Heart left ventricle (tissue), 13 donors: ENCODE measurements around the gene IGF1R.

Source experiments
- CTCF ChIP-seq, 12 donors: fragments of 200-600 bp; sonication (generic) in 4 of 12; IDR thresholded peaks; one replicate each; pipeline versions ENCODE4 v1.5.0 to v1.8.0; 2018 to 2022; ENCODE audit warnings: antibody characterized with exemption in 12 of 12, mild to moderate bottlenecking in 5 of 12
- POLR2A ChIP-seq, 2 donors: fragments of 450-650 bp; IDR thresholded peaks; one replicate each; pipeline ENCODE4 v1.6.1; 2017; ENCODE audit warnings: antibody characterized with exemption in 2 of 2, mild to moderate bottlenecking in 2 of 2, moderate library complexity in 2 of 2
- donor health status: ischemic (EF 13 %, LVEDD 7.1; RV severe dilation, severe dysfunction).
- donor health status: DM: no; HTN: yes; CAD: no.
- donor health status: DM: no; HTN: no; CAD: no.
- donor health status: ischemic (EF 25% LVEDD 6.9; RV normal size, moderate dysfunction).
- donor health status: ischemic (EF 25% LVEDD 5.7; RV mildly dilated, moderate dysfunction).
- donor health status: ischemic (EF 35%, LVEDD 5.7; RV mildly dilated, moderate dysfunction).
- donor health status: nonischemic (EF 11% LVEDD 7.7; RV severe dilation, severe dysfunction).
- donor health status: DM: yes; HTN: yes; CAD: no.
- donor health status: PGD.
- donor health status: ischemic (EF 29% LVEDD 5.4; RV normal size, mild dysfunction).
- donor health status: nonischemic (EF 23%, LVEDD 6.1; RV moderate dilation, normal function).

GRCh38 chr15:98667521-98668179 is 19.3 kb downstream of the IGF1R start:
- TF ChIP-seq POLR2A (IDR thresholded peaks at IDR 0.05) (no peak), CTCF (IDR thresholded peaks at IDR 0.05) (no peak)
